ENCODE data around the gene MYL5.
"Not testable (repeated sequence)": the region's sequence is repeated elsewhere in the genome, so short reads cannot be mapped to it uniquely, and the experiment has no call there.

The MYL5 gene

GRCh38 chr4:674172-675035 lies at the start of gene MYL5, which contains the start of gene ATP5ME:
Gene MYL5 (plus strand): TSS chr4:674542. CDS start chr4:678027, 3,485 bp downstream.
Gene ATP5ME (minus strand): TSS chr4:674276. CDS start chr4:674247, 29 bp downstream.
- DNase-seq: peak; percentile 96

- no peak for DNase-seq
Observed at GRCh38 chr4:624705-625590, 49.4 kb upstream of the MYL5 start, which contains the start of gene PDE6B. Gene PDE6B (plus strand): TSS chr4:625573. CDS start chr4:625627, 54 bp downstream.

GRCh38 chr4:625631-626161 lies 48.6 kb upstream of the MYL5 start:
- DNase-seq: no peak

GRCh38 chr4:626201-627091 lies 47.9 kb upstream of the MYL5 start:
- DNase-seq: no peak

- DNase-seq: no peak
Observed at GRCh38 chr4:627347-628125, 46.8 kb upstream of the MYL5 start.

- DNase-seq: no peak
Observed at GRCh38 chr4:628311-628741, 46.0 kb upstream of the MYL5 start.

GRCh38 chr4:628821-629635 lies 45.3 kb upstream of the MYL5 start:
- no peak for DNase-seq

GRCh38 chr4:629636-629914 lies 44.8 kb upstream of the MYL5 start:
- DNase-seq: no peak

GRCh38 chr4:629915-630641 lies 44.3 kb upstream of the MYL5 start:
- DNase-seq: no peak

GRCh38 chr4:630656-631055 lies 43.7 kb upstream of the MYL5 start:
- no peak for DNase-seq

- no peak for DNase-seq
Observed at GRCh38 chr4:632196-632790, 42.0 kb upstream of the MYL5 start.

- no peak for DNase-seq
Observed at GRCh38 chr4:632926-633325, 41.4 kb upstream of the MYL5 start.

GRCh38 chr4:633406-633805 lies 40.9 kb upstream of the MYL5 start:
- DNase-seq: no peak

GRCh38 chr4:633976-634598 lies 40.3 kb upstream of the MYL5 start:
- DNase-seq: no peak

GRCh38 chr4:634599-634985 lies 39.8 kb upstream of the MYL5 start:
- DNase-seq: no peak

- DNase-seq: not testable (repeated sequence)
Observed at GRCh38 chr4:635066-635835, 39.1 kb upstream of the MYL5 start.

- DNase-seq: no peak
Observed at GRCh38 chr4:635851-636627, 38.3 kb upstream of the MYL5 start.

Data from NK-92 treated with Interleukin-12 subunit alpha and Interleukin-12 subunit beta, amount 100 ng/mL, for 24 hours (cell line).